ENCODE measurements around the gene TAPBP.
"Not testable (repeated sequence)": the region's sequence is repeated elsewhere in the genome, so short reads cannot be mapped to it uniquely, and the experiment has no call there.

TAPBP gene

GRCh38 chr6:33313709-33314514, at the start of gene TAPBP:
Gene TAPBP, minus strand, starts transcription at chr6:33314078. Its CDS starts 37 bp downstream, at chr6:33314041.
- H3K4me3 ChIP-seq (ENCODE audit: low read depth, low read length): peak within 1 kb of the TSS; percentile 87
- TF ChIP-seq, protein P1, sequence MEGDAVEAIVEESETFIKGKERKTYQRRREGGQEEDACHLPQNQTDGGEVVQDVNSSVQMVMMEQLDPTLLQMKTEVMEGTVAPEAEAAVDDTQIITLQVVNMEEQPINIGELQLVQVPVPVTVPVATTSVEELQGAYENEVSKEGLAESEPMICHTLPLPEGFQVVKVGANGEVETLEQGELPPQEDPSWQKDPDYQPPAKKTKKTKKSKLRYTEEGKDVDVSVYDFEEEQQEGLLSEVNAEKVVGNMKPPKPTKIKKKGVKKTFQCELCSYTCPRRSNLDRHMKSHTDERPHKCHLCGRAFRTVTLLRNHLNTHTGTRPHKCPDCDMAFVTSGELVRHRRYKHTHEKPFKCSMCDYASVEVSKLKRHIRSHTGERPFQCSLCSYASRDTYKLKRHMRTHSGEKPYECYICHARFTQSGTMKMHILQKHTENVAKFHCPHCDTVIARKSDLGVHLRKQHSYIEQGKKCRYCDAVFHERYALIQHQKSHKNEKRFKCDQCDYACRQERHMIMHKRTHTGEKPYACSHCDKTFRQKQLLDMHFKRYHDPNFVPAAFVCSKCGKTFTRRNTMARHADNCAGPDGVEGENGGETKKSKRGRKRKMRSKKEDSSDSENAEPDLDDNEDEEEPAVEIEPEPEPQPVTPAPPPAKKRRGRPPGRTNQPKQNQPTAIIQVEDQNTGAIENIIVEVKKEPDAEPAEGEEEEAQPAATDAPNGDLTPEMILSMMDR (IDR thresholded peaks at IDR 0.05; ENCODE audit: low read depth, low read length): no peak

GRCh38 chr6:33363486-33363885, 49.6 kb upstream of the TAPBP start:
- not testable (repeated sequence) for H3K4me3 ChIP-seq (ENCODE audit: low read depth, low read length)

DNA sequence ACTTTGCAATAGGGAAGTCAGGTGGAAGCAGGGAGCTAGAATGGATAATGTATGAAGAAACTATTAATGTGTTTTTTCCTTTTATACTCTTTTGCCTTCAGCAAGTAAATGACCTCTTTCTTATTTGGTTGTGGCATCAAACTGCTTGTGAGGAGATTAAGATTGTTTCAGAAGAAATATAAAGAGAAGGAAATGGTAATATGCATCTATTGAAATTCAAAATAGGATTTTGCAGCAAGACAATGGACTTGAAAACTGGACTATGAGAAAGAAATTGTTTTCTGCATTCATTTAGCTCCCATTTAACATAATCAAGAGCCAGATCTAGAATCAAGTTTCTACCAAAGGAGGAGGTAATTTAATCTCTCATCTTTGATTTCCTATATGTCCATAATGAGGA, 45.5 kb upstream of the TAPBP start:
- TF ChIP-seq, protein P1 (IDR thresholded peaks at IDR 0.05; ENCODE audit: low read depth, low read length): no peak
- no peak overlapping the region for H3K4me3 ChIP-seq (ENCODE audit: low read depth, low read length)

GRCh38 chr6:33357160-33357871, 43.4 kb upstream of the TAPBP start:
- not testable (repeated sequence) for H3K4me3 ChIP-seq (ENCODE audit: low read depth, low read length)

- TF ChIP-seq, protein P1 (IDR thresholded peaks at IDR 0.05; ENCODE audit: low read depth, low read length): no peak
- H3K4me3 ChIP-seq (ENCODE audit: low read depth, low read length): no peak overlapping the region
These were observed 42.4 kb upstream of the TAPBP start for GRCh38 chr6:33356295-33356694.

- not testable (repeated sequence) for H3K4me3 ChIP-seq (ENCODE audit: low read depth, low read length)
These were observed 42.0 kb upstream of the TAPBP start for GRCh38 chr6:33355860-33356259.

DNA sequence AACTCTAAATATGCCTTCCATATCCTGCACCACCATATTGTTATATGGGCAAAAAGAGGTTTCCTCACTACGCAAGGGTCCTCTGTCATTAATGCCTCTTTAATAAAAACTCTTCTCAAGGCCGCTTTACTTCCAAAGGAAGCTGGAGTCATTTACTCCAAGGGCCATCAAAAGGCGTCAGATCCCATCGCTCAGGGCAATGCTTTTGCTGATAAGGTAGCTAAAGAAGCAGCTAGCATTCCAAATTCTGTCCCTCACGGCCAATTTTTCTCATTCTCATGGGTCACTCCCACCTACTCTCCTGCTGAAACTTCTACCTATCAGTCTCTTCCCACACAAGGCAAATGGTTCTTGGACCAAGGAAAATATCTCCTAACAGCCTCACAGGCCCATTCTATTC, 33.9 kb upstream of the TAPBP start:
- H3K4me3 ChIP-seq (ENCODE audit: low read depth, low read length): no peak overlapping the region
- TF ChIP-seq, protein P1 (IDR thresholded peaks at IDR 0.05; ENCODE audit: low read depth, low read length): no peak

- H3K4me3 ChIP-seq (ENCODE audit: low read depth, low read length): not testable (repeated sequence)
These were observed 33.1 kb upstream of the TAPBP start for GRCh38 chr6:33346972-33347371.

- TF ChIP-seq, protein P1 (IDR thresholded peaks at IDR 0.05; ENCODE audit: low read depth, low read length): peak; percentile 50
- no peak overlapping the region for H3K4me3 ChIP-seq (ENCODE audit: low read depth, low read length)
These were observed 31.1 kb upstream of the TAPBP start for GRCh38 chr6:33344701-33345697.
